Activated gamma-delta T cell treated with anti-CD3 and anti-CD28 coated beads, Interleukin-2, amount 50 U/mL, for 16 hours (primary cell): ENCODE data around the gene MMP14.

Source experiments
- DNase-seq: peaks from one replicate; pipeline ENCODE4 v3.0.0-alpha.2; 2020; ENCODE audit warnings: low read depth

MMP14 gene

DNA sequence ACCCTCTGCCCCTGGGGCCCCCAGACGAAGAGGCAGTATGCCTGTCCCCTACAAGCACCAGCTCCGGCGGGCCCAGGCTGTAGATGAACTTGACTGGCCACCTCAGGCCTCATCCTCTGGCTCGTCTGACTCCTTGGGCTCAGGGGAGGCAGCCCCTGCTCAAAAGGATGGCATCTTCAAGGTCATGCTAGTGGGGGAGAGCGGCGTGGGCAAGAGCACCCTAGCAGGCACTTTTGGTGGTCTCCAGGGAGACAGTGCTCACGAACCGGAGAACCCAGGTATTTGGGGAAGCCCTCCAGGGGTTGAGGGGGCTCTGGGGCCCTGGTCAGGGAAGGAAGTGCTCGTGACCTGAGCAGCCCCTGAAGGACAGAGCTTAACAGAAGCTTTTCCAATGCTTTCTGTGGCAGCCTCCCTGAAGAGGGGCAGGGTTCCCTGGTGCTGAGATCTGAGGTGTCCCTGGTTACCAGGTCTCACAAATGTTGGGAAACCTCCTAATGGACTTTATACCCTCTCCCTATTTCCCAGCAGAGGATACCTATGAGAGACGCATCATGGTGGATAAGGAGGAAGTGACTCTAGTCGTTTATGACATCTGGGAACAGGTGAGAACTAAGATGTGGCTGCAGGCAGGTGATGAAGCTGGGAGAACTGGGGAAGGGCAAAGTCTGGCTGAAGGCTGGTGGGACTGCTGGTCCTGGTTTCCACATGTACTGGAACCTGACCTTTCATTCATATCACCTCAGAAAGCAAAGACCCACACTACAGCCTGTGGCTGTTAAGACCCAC, 48.5 kb downstream of the MMP14 start:
- DNase-seq: no peak

DNA sequence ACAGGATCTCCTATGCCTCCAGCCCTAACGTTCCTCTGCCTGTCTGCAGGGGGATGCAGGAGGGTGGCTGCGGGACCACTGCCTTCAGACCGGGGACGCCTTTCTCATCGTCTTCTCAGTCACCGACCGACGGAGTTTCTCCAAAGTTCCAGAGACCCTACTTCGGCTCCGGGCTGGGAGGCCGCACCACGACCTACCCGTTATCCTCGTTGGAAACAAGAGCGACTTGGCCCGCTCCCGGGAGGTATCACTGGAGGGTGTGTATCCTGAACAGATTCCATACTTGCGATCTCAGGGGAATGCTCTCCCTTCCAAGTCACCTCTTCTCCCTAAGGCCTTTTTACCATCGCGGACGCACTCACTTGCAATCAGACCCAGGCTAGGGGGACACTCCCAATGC, 49.6 kb downstream of the MMP14 start:
- no peak for DNase-seq

- peak; percentile 60 for DNase-seq
These were observed 50.3 kb downstream of the MMP14 start for GRCh38 chr14:22886500-22887259.

DNA sequence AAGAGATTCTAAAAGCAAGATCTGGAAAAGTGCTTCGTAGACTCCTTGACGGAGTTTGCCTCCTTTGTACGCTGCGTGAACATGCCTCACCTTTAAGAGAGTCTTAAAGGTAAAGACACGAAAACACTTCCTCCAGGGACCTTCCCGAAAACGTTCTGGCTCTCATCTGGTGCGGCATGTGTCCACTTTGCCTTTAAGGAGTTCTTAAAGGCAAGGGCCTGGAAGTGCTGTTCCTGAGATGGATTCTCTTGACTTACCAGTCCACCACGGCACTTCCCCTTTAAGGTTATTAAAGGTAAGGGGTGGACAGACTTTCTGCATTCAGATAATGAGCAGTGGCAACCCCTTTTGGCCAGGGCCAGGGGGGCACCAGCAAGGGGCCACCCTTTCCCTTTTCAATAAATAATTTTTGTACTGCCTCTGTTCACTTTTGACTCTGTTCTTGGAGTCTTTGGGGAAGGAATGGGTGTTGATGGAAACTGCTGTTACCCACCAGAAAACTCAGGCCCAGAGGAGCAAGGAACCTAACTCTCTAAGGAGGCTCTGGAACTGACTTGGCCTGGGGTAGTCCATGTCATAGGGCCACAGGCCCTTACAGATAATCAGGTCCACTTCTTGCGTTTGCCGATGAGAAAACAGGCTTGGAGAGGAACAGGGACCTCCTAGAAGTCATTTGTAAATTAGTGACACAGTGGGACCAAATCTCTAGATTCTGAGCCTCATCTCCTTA, 51.0 kb downstream of the MMP14 start:
- DNase-seq: no peak

DNA sequence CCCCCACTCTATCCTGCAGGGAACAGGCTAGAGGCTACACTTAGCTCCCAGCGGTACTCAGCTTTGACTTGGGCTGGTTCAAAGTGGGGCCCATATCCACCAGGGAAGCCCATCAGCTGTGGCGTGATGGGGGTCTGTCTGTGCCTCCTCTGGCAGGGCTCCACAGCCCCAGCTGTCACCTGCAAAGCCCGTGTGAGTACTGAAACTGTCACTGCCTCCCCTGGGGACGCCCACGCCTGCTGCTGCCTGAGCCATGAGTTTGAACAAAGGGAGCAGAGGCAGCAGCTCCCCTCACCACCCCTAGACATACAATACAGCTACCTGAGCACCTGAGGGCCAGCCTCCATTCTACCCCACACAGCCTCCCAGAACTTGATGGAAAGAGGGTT, 51.6 kb downstream of the MMP14 start:
- DNase-seq: no peak

DNA sequence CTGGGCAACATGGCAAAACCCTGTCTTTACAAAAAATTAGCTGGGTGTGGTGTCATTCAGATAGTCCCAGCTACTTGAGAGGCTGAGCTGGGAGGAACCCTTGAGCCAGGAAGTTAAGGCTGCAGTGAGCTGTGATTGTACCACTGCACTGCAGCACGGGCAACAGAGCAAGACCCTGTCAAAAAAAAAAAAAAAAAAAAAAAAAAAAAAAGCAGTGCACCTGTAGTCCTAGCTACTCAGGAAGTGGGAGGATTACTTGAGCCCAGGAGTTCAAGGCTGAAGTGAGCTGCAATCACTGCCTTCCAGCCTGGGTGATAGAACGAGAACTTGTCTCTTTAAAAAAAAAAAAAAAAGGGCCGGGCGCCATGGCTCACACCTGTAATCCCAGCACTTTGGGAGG, 52.3 kb downstream of the MMP14 start:
- DNase-seq: no peak

DNA sequence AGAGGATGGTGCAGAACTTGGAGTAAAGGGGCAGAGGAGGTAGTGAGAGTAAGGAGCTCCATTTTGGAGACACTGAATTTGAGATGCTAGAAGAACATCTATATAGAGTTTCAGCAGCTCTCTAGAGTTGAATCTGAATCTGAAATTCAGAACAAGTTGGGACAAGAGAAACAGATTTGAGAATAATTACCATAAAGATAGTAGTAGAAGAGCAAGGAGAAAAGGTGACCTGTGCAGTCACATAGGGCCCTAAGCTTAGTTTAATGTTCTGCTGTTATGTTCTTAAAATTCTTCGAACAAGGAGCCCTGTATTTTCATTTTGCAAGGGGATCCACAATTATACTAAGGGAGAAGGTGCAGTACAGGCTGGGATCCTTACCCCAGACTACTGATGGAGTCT, 54.0 kb downstream of the MMP14 start:
- no peak for DNase-seq

DNA sequence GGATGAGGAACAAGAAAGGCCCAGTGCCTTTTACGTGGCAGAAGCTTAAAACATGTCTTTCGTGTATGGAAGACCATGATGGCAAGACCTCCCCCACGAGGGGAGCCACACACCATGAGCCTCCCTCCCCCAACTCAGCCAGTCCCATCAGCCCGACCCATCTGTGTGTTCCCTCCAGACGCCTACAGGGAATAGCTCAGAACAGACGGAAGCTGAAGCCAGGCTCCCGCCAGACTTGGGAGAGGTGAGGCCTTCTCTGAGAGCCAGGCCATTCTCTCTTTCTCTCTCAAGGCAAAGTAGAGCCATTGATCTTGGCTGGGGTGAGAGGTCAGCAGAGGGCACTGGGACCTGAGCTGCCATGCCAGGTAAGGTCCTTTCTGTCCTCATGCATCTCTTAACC, 56.1 kb downstream of the MMP14 start:
- no peak for DNase-seq

DNA sequence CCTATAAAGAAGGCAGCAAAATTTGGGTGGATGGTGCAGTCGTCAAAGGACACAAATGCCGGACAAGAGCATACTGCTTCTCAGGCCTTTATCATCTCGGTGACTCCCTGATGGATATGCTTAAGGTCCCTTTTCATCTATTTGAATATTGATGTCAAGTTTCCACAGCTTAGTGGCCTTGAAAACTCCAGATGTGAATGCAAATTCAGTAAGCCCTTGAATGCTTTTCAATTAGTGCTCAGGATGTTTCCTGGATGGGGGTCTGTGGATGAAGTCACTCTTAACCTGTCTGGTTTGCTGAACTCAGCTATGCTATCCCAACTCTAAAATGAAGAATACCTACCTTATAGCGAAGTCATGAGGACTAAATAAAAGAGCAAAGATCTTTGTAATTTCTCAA, 57.3 kb downstream of the MMP14 start:
- no peak for DNase-seq

DNA sequence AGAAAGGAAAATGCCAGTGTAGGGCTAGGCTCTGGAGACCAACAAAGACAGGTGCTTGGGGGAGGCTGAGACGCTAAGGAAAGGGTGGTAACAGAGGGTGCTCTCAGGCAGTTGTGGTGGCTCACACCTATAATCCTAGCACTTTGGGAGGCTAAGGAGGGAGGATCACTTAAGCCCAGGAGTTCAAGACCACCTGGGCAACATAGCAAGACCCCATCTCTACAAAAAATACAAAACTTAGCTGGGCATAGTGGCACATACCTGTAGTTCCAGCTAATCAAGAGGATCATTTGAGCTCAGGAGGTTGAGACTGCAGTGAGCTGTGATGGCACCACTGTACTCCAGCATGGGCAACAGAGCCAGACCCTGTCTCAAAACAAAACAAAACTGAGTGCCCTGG, 59.0 kb downstream of the MMP14 start:
- no peak for DNase-seq

DNA sequence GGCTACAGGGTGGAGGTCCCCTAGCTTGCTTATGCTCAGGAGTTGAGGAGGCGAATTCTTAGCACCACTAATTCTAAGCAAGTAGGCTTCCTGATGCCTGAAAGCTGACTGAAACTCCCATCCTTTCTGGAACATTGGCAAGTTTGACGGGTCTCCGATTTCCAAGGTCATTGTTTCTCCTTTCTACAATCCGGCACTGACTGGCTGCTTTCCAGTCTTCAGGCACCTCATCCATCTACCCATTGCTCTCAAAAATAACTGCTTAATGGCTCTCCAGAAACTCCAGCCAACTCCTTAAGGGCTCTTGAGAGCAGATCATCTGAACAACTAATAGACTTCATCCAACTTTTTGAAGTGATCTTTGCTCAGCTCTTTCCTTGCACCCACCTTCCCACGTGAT, 60.0 kb downstream of the MMP14 start:
- no peak for DNase-seq

DNA sequence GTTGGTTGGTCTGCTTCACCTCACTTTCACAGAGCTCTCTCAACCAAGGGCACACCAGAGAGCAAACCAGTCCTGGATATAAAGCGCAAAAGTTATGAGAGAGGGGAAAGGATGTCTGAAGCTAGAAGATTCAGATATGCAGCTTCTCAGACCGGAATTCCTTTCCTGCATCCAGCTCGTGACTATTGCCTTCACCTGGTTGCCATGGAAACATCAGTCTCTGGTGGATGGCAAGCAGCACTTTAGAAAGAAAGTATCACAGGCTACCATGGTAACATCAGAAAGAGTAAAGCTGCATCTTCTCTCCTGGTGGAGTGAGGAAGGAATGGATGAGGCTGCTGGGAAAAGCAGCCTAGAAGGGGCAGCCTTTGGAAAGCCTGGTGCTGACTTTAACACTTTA, 60.4 kb downstream of the MMP14 start:
- DNase-seq: no peak

DNA sequence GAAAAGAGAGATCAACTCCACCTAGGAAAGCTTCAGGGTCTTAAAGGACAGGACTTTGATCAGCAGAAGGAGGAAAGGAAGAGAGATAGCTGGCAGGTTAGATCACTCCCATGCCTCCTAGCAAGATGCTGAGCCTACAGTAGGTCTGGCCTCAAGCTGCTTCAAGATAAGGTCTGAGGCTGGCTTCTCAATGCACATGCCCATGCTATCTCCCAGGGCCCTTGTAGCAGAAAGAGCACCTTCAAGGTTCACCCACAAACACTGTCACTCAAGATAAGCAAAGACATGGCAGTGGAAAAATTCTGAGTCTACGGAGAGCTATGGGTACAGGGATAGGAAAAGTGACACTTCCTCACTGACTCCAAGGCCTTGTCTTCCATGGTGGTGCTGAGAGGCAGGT, 61.0 kb downstream of the MMP14 start:
- no peak for DNase-seq
